Urothelium cell line (cell line): Measurements from ENCODE around the gene CDK5RAP1.
A peak's percentile ranks its signal among the peaks of the same experiment; 100 is the strongest.

Source experiments
- DNase-seq: peaks from one replicate; pipeline ENCODE4 v3.0.0; 2011; ENCODE audit warnings: low spot score, mixed read lengths
- FAIRE-seq: peaks from 2 replicates; lab custom pipeline; 2011; peaks lifted over from hg19 to GRCh38; lab: Jason Lieb, UNC

CDK5RAP1 gene

GRCh38 chr20:33387177-33387576 is 14.1 kb downstream of the CDK5RAP1 start:
- DNase-seq (no peak), FAIRE-seq (no peak)

DNA sequence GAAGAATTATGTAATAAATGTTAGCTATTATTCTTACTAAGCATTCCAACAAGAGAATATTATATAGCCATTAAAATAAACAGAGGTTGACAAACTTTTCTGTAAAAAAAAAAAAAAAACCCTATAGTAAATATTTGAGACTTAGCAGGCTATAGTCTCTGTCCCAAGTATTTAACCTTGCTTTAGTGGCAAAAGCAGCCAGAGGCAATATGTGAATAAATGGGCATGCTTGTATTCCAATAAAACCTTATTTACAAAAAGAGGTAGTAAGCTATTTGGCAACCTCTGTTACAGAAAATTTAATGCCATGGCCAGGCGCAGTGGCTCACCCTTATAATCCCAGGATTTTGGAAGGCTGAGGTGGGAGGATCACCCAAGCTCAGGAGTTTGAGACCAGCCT is 14.6 kb downstream of the CDK5RAP1 start:
- DNase-seq = no peak
- no peak for FAIRE-seq

DNA sequence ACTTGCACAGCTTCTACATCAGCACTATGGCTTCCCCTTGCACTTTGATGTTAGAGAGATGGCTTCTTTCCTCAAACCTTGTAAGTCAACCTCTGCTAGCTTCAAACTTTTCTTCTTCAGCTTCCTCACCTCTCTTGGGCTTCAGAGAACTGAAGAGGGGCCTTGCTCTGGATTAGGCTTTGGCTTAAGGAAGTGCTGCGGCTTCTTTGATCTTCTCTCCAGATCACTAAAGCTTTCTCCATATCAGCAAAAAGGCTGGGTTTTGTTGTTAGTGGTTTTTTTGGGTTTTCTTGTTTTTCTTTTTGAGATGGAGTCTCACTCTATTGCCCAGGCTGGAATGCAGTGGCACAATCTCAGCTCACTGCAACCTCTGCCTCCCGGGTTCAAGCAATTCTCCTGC is 24.0 kb downstream of the CDK5RAP1 start:
- FAIRE-seq = no peak
- no peak for DNase-seq

DNA sequence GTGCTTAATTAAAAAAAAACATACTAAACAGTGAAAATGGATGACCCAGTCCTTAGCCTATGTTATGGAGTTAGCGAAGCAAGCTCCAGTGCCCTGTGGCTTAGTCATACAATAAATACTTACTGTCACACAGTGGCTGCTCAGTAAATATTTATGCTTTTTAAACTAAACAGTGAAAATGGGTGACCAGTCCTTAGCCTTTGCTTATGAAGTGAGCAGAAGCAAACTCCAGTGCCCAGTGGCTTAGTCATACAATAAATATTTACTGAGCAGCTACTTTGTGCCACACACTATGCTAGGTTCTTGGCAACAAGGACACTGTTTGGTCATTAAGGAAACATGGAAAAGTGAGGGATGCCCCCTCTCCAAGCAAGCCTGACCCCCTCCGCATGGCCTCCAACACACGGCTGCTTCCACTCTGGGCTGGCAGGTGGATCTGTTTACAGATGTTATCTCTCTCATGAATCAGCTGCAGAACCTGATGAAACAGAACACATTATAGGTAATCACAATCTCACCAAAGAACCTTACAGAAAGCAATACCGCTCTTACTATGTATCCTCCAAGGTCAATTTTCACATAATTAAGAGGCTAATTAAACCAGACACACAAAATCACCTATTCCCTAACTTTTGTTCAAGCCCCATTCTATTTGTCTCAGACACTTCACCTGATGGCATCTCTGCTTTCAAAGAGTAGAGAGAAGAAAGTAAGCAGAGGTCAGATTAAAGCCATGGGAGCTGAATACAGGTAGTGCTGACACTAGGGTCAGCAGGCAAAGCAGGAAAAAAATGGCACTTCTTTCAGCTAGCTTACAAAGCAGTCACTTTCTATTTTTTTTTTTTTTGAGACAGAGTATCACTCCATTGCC is 27.3 kb downstream of the CDK5RAP1 start:
- no peak for FAIRE-seq
- DNase-seq = peak; percentile 26

- DNase-seq = no peak
These were observed 28.3 kb downstream of the CDK5RAP1 start for GRCh38 chr20:33372993-33373441.

DNA sequence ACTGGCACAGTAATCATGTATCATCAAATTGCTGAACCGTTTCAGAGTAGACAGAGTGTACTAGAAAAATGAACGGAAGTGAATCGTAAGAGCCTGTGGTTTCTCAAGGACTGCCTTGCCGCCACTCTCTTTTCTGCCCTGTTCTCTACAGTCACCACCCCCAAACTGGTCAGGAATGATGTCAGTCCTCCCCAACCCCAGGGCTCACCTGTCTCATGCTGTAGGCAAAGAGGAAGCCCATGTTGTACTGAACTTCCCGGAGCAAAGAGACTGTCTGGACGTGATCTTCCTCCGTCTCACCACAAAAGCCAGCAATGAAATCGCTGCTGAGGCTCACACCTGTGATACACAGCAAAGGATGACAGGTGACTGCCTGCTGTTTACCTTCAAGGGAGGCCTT is 31.0 kb downstream of the CDK5RAP1 start:
- no peak for FAIRE-seq
- DNase-seq = no peak

More at GRCh38 chr20:33372993-33373441, 28.3 kb downstream of the CDK5RAP1 start:
- peak; percentile 83 for FAIRE-seq

GRCh38 chr20:33362898-33363297 is 38.4 kb downstream of the CDK5RAP1 start:
- DNase-seq (no peak), FAIRE-seq (no peak)

GRCh38 chr20:33359399-33360261 is 41.7 kb downstream of the CDK5RAP1 start:
- FAIRE-seq (no peak), DNase-seq (no peak)

DNA sequence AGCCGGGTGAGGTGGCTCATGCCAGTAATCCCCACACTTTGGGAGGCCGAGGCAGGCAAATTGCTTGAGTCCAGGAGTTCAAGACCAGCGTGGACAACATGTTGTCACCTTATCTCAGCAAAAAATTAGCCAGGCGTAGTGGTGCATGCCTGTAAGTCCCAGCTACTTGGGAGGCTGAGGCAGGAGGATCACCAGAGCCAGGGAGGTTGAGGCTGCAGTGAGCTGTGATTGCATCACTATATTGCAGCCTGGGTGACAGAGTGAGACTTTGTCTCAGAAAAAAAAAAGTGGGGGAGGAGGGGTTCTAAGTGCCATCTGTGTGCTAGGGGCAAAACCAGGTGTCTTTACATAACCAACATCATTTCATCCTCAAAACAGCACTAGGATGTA is 48.3 kb downstream of the CDK5RAP1 start:
- no peak for DNase-seq
- FAIRE-seq = no peak

GRCh38 chr20:33352258-33353012 is 48.9 kb downstream of the CDK5RAP1 start:
- FAIRE-seq (no peak), DNase-seq (no peak)

GRCh38 chr20:33351696-33352095 is 49.6 kb downstream of the CDK5RAP1 start:
- FAIRE-seq (no peak), DNase-seq (no peak)

GRCh38 chr20:33349493-33349892 is 51.8 kb downstream of the CDK5RAP1 start:
- DNase-seq = no peak
- FAIRE-seq = no peak

- DNase-seq (no peak), FAIRE-seq (no peak)
These were observed 53.0 kb downstream of the CDK5RAP1 start for GRCh38 chr20:33348136-33348937.

GRCh38 chr20:33345342-33345741 is 56.0 kb downstream of the CDK5RAP1 start:
- DNase-seq (no peak), FAIRE-seq (no peak)

- no peak for FAIRE-seq
- DNase-seq = no peak
These were observed 57.8 kb downstream of the CDK5RAP1 start for GRCh38 chr20:33343521-33343920.

- DNase-seq = no peak
- no peak for FAIRE-seq
These were observed 61.7 kb downstream of the CDK5RAP1 start for GRCh38 chr20:33339515-33340058.

DNA sequence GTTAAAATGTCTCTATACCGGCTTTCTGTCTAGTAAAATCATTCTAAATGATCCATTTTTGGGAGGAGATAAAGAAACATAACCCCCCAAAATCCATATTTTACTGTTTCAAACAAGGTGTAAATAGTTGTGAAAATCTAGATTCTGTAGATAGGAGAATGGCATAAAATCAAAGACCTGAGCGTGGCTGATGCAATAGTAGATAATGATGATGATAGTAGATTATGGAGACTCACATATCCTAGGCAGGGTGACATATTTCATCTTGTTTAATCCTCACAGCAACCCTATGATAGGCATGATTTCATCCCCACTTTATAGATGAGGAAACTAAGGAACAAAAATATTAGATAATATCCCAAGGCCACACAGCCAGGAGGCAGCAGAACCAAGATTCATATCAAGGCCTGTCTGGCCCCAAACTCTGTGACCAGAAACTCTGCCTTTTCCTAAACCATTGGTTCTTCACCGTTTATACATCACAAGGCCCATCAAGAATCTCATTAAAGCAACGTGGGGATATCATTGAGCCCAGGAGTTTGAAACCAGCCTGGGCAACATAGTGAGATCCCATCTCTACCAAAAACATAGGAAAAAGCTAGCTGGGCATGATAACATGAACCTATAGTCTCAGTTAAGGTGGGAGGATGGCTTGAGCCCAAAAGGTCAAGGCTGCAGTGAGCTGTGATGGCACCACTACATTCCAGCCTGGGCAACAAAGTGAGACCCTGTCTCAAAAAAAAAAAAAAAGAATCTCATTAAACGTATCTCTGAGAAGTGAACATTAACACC is 62.7 kb downstream of the CDK5RAP1 start:
- FAIRE-seq = no peak
- no peak for DNase-seq

DNA sequence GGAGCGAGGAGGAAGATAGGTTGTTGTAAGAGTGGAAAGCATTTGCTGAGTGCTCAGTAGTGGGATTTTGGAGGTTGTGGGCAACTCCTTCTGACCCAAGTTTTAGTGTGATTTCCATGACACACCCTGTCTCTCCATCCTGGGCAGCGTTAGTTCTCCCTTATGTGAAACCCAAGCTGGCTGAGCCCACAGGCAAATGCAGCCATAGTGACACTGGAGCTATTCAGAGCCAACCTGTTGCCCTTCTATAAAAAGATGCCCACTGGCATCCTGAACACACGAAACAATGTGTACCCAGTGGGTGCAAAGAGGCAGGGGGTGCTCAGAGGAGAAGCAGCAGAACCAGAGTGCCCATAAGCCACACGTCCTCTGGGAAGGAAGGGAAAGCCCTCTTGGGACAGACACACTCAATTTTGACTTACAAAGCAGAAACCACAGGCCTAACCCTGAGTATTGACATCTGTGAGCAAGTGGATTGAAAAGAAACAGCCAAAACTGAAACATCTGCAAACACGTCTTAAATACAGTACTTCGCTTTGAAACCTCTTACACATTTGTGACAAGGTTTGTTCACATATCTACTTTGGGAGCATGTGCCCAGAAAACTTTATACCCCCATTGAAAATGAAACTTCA is 63.7 kb downstream of the CDK5RAP1 start:
- no peak for FAIRE-seq
- DNase-seq = no peak

GRCh38 chr20:33337119-33337518 is 64.2 kb downstream of the CDK5RAP1 start:
- FAIRE-seq = no peak
- DNase-seq = no peak
